NCI-H524 (cell line): ENCODE measurements around the gene HDAC4.

Source experiments
- DNase-seq, 2 experiments: peaks; one replicate each; lab custom pipeline; 2025; lab: John Stamatoyannopoulos, UW

Gene HDAC4

GRCh38 chr2:239349453-239350135 is 51.2 kb downstream of the HDAC4 start:
- DNase-seq: no peak

DNA sequence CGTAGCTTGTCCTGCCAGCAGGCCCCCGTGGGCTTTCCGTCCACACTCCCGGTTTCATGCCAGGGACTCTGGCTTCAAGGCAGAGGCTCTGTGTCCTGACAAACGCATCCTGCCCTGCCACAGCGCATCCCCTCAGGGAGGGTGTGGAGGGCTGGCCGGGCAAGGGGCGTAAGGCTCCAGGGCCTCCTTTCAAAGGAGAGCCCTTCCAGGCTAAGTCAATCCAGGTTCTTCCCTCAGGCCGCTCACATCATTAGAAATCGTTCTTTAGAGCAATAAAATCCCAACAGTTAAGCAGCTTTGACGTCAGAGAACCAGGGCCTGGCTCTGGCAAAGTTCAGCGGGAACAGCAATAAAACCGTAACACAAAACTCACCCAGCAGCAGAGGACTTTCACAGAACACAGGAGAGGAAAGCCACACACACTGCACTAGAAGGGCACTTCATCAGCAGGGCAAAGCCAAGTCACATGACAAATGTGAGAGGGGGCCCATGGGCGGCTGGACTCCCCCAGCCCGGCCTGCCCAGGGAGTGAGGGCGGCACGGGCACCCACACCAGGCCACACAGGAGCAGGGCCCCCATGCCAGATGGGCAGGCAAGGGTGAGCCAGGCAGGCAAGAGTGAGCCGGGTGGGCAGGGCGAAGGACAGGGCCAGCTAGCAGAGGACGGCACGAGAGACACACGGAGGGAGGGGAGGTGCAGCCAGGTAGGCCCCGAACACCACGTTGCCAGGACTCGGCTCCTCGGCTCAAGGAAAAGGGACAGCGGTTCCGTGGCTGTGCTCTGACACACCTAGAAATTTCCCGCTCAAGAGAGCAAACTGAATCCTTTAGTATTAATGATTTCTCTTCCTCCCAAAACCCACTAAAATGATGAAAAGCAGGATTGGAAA is 52.0 kb downstream of the HDAC4 start:
- DNase-seq: no peak

- DNase-seq: no peak
These were observed 54.1 kb downstream of the HDAC4 start for GRCh38 chr2:239346676-239347075.

GRCh38 chr2:239345251-239345650 is 55.6 kb downstream of the HDAC4 start:
- no peak for DNase-seq

DNA sequence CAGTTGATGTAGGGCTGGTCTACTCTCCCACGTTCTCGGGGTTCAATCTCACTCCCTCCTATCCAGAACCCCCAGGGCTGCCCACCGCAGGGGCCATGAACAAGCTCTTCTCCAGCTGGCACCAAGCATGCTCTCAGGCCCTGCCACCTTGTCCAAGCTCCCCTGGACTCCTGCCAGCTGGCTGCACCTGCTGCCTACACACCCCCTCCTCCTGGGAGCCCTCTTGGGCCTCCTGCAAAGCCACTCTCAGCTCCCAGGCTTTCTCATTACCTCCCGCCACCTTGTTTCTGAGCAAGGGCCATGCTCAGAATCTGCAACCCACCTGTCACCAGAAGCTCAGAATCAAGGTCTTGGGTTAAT is 56.0 kb downstream of the HDAC4 start:
- DNase-seq: peak; percentile 35 to 79

DNA sequence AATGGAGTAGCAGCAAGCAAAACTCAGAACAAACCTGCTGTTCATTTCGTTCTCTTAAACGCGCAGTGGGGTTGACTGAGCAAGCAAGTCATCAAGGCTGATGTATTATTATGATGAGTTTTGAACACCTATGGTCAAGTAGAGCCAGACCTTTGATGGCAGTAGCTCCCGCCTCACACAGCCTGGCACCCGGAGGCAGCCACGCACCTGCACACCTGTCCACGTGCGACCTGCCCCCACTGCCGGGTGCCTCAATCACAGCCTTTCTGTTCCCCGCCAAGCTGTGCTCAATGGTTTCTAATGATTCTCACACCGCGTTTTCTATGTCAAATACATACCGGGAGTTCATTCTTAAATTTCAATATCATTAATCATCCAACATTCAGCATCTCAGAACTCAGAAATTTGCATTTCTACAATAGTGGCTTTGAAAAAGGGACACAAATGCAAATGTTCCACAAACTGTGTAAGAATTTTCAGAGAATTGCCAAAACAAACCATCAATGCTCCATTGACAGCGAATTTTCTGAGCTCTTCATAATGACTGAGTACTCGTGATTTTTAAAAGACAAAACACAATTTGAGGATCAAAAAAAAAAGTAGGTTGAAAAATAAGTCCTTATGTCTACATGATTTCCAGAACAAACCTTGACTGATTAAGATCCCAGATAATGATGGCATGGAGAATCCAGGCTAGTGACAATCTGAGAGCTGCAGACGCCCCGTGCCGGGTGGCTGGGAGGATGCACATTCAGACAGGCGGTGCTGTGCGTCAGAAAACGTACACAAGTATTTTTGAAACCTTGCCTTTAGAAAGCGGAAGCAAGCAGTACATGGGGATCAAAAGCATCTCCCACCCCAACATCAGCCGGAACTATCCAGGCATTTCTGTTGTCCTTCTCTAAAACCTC is 56.6 kb downstream of the HDAC4 start:
- no peak for DNase-seq

- DNase-seq: no peak
These were observed 57.4 kb downstream of the HDAC4 start for GRCh38 chr2:239343460-239343859.

GRCh38 chr2:239341840-239342239 is 59.0 kb downstream of the HDAC4 start:
- DNase-seq: no peak

DNA sequence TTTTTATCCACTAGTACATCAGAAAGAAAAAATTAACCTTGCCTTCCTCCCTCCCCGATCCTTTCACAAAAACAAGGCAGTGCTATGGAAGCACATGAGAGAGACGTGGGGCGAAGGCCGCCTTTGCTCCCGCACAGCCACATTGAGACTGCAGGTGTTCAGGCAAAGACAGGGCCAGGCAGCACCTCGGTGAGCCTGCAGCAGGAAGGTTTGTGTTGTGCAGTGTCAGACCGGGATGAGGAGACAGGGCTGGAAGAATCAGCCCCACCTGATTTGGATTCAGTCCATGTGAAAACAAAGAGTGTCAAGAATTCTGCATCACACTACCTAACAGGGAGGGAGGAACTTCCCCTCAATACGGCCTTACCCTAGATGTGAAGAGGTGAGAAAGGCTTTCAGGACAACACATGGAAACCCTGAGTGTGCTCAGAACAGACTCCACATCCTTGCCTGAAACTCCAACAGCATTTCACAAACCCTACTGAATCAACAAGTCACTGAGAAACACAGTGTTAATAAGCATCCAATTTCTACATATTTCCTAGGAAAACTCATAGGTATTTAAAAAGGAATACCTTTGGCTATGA is 59.6 kb downstream of the HDAC4 start:
- no peak for DNase-seq

GRCh38 chr2:239339726-239340601 is 60.9 kb downstream of the HDAC4 start:
- DNase-seq: no peak

DNA sequence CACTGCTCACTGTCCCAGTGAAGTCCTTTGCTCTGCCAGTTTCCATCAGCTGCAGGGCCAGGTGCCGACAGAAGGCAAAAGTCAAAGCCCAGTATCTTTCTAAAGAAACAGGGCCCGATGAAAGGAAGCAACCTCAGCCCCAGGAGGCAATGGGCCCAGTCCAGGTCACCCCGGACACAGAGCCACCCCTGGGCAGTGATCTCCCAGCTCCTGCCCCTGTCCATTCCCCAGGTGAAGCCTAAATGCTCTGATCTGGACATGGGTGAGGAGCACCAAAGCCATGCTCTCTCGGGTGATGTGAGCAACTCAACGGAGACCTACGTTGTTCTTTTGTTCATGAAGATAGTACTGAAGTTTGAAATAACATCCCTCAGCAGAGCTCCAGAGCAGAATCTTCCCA is 61.6 kb downstream of the HDAC4 start:
- no peak for DNase-seq

DNA sequence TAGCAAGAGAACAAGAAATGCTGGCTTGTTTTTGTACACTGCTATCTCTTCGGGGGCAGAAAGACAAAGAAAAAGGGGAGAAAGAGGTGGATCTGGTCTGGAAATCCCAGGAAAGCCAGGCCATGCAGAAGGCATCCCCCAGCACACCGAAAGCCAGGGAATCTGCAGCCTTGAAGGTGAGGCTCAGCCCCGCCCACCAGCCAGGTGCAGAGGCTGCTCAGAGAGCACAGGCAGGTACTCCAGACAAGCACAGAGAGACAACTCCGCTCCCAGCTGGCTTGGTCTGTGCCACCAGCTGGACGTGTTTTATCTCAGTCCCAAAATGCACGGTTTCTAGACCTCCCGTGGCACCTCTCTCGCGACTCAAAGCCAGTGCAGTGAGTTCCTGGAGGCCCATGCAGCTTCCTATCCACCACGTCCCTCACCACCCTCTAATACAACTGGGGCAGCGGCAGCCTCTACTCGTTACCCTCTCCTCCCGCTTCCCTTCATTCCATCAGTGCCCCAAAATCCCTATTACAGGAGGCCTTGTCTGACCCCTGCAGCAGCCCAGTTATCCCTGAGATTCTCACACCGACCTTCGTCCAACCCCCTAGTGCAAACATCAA is 62.8 kb downstream of the HDAC4 start:
- no peak for DNase-seq

DNA sequence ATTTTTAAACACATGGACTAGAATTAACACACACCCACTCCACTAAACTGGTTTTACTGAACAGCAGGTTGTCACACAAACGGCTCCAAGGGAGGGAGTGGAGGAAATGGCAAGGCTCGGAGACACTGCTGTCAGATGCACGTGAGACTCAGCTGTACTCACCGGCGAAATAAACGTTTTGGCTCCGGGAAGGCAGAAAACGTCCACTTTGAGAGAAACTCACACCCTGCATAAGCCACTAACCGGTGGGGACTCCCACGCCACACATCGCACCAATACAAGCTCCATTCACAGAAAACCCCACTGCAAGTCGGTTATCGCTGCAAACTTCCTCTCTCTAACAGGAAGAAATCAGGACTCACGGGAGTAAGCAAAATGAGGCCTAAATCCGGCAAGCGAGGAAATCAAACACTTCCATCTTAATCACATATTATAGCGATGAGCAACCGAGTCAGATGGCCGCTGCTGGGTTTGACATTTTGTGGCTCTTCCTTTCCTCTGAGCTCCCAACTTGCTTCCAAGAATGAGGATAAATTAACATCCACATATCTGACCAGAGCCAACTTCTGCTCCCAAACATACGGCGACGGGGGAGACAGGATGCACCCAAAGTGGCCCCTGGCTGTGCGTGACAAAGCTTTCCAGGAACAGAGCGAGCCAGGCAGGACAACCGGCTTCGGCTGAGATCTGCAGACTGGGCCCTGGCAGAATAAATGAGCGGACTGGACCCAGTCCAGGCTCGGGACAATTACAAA is 63.5 kb downstream of the HDAC4 start:
- DNase-seq: no peak

DNA sequence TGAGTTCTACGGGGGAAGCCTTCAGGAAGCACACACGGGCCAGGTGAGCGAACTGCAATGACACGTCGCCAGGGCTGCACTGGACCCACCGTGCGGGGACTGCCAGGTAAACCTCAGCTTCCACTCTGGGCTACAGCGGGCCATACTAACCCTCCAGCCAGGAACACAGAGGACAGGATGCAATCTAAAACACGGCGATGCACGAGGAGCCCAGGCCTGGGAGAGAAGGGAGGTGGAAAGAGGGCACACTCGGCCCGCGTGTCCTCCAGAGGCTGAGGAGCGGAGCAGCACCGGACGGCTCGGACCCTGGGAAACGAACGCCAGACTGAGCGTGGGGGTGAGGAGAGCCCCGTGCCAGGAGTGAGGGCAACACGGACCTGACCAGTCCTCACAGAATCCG is 69.3 kb downstream of the HDAC4 start:
- no peak for DNase-seq

DNA sequence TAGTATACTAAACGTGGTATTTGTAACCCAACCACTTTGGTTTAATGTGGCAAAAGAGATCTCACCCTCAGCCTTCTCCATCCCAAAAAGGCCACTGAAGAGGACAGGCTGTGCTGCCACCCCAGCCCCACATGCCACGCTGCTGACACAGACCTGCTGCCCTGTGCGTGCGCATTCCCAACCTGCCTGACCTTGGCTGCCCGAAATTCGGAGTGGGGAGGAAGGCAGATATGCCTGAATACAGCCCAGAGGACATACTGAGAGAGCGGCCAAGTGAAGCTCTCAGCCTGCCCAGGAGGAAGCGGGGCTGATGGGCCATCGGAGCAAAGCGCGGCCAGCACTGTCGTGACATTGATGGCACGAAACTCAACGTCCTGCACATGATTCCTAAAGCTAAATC is 70.0 kb downstream of the HDAC4 start:
- no peak for DNase-seq

DNA sequence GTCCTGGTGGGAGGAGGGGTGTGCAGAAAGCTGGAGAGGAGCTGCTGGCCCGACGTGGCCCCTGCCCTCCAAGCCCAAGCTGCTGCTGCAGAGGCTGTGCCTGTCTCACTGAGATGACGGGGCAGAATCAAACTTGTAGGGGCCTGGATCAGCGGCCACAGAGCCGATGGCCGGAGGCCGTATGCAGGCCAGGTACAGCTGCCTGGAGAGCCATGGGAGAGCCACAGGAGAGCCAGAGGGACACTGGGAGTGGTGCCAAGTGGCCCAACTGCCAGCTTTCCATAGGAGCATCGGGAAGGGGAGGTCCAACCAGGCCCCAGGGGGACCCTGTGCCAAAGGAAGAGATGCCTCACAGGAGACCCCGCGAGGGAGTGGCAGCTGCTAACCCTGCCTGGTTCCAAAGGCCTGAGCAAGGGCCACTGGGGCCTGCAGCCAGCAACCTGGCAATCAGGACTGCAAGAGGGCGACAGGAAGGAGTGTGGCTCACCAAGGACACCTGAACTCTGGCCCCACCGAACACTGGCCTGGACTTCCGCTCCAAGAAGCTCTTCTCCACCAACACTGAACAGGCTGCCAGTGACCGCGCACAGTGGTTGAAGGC is 70.7 kb downstream of the HDAC4 start:
- peak in 1 of 2 experiments; percentile 1 for DNase-seq

GRCh38 chr2:239329284-239329971 is 71.4 kb downstream of the HDAC4 start:
- no peak for DNase-seq

GRCh38 chr2:239328351-239329191 is 72.2 kb downstream of the HDAC4 start:
- DNase-seq: no peak
